Endothelial cell (in vitro differentiated cells): ENCODE results near the gene RERG. TPM values are rescaled to one million over a fixed set of nuclear protein-coding genes. Genes with fewer than 3 reads are reported as not detected.

Experiments
- DNase-seq: peaks from one replicate; pipeline ENCODE4 v3.0.0; 2021; ENCODE audit warnings: low spot score
- H3K27ac Mint-ChIP-seq: one replicate; pipeline ENCODE4 v1.8.0; 2021; ENCODE audit warnings: mixed read lengths, inconsistent platforms; ENCODE audit not compliant: unreplicated experiment
- H3K27me3 Mint-ChIP-seq: one replicate; pipeline ENCODE4 v1.8.0; 2021; ENCODE audit warnings: mild to moderate bottlenecking, moderate library complexity, mixed read lengths, inconsistent platforms; ENCODE audit not compliant: unreplicated experiment
- H3K36me3 Mint-ChIP-seq: one replicate; pipeline ENCODE4 v1.8.0; 2021; ENCODE audit warnings: mild to moderate bottlenecking, low read depth, mixed read lengths, inconsistent platforms; ENCODE audit not compliant: unreplicated experiment
- H3K4me1 Mint-ChIP-seq: one replicate; pipeline ENCODE4 v1.8.0; 2021; ENCODE audit warnings: mild to moderate bottlenecking, mixed read lengths, inconsistent platforms; ENCODE audit not compliant: unreplicated experiment
- H3K4me3 Mint-ChIP-seq: one replicate; pipeline ENCODE4 v1.8.0; 2021; ENCODE audit warnings: mild to moderate bottlenecking, mixed read lengths, inconsistent platforms; ENCODE audit not compliant: unreplicated experiment
- H3K9me3 Mint-ChIP-seq: one replicate; pipeline ENCODE4 v1.8.0; 2021; ENCODE audit warnings: mixed read lengths, inconsistent platforms; ENCODE audit not compliant: unreplicated experiment
- total RNA-seq: library from RNA; stranded (reverse); fragmentation: NEBNext Ultra II Directional; extraction: Animal tissue kit (Norgen Biotek cat#: 25700); gene quantifications from one replicate; pipeline ENCODE4 v1.2.1, GENCODE V29; 2021; ENCODE audit not compliant: unreplicated experiment
- TF ChIP-seq, protein P1 (sequence below): fragments of 200-600 bp; sonication (generic); IDR thresholded peaks from one replicate; pipeline ENCODE4 v1.5.0; 2021; ENCODE audit warnings: antibody characterized with exemption; ENCODE audit not compliant: unreplicated experiment

The RERG gene
- total RNA-seq, 1 donor from 2014 or later, result 2.5 TPM

DNA sequence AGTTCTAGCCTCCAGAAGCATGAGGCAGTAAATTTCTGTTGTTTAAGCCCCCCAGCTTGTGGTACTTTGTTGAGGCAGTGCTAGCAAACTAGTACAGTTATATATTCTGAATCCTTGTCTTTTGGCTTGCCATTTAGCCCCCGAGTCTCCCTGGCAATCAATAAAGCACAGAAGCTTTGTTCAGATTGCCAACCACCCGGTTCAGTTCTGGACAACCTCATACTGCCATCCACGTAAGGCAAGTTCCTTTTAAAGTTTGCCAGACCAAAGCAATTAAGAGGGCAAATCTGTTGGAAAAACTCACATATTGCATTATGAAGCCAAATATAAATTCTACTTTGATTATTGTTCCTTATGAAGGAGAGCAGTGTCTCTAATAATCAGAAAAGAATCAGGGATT, 67.1 kb downstream of the RERG start:
- H3K4me1 Mint-ChIP-seq, result no peaks in the 10 kb centered on the region
- peaks cover 2% of the 10 kb centered on the region for H3K27me3 Mint-ChIP-seq
- no peaks in the 10 kb centered on the region for H3K36me3 Mint-ChIP-seq
- no peak overlapping the region for H3K4me3 Mint-ChIP-seq
- no peak overlapping the region for H3K27ac Mint-ChIP-seq
- DNase-seq, result no peak
- TF ChIP-seq, protein P1, sequence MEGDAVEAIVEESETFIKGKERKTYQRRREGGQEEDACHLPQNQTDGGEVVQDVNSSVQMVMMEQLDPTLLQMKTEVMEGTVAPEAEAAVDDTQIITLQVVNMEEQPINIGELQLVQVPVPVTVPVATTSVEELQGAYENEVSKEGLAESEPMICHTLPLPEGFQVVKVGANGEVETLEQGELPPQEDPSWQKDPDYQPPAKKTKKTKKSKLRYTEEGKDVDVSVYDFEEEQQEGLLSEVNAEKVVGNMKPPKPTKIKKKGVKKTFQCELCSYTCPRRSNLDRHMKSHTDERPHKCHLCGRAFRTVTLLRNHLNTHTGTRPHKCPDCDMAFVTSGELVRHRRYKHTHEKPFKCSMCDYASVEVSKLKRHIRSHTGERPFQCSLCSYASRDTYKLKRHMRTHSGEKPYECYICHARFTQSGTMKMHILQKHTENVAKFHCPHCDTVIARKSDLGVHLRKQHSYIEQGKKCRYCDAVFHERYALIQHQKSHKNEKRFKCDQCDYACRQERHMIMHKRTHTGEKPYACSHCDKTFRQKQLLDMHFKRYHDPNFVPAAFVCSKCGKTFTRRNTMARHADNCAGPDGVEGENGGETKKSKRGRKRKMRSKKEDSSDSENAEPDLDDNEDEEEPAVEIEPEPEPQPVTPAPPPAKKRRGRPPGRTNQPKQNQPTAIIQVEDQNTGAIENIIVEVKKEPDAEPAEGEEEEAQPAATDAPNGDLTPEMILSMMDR, result no peak
- H3K9me3 Mint-ChIP-seq, result no peaks in the 10 kb centered on the region

DNA sequence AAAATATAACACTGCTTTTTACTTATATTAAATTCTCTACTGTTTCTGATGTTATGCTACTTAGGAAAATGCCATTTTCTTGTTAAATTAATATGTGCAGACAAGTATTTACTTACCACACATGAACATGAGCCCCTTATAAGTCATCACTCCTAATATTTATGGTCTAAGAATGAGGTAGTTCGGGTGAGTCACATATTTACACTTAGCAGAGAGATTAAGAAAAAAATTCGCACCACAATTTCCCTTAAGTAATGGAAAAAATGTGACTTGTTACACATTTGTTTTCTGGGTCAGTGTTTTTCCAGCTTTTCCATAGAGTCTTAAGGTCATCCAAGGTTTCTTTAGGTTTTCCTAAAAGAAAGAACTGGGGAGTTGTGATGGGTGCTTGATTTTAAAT, 68.3 kb downstream of the RERG start:
- no peaks in the 10 kb centered on the region for H3K27me3 Mint-ChIP-seq
- no peaks in the 10 kb centered on the region for H3K36me3 Mint-ChIP-seq
- no peaks in the 10 kb centered on the region for H3K9me3 Mint-ChIP-seq
- H3K4me1 Mint-ChIP-seq, result no peaks in the 10 kb centered on the region
- H3K27ac Mint-ChIP-seq, result no peak overlapping the region
- H3K4me3 Mint-ChIP-seq, result no peak overlapping the region
- DNase-seq, result no peak
- TF ChIP-seq, protein P1, result no peak

DNA sequence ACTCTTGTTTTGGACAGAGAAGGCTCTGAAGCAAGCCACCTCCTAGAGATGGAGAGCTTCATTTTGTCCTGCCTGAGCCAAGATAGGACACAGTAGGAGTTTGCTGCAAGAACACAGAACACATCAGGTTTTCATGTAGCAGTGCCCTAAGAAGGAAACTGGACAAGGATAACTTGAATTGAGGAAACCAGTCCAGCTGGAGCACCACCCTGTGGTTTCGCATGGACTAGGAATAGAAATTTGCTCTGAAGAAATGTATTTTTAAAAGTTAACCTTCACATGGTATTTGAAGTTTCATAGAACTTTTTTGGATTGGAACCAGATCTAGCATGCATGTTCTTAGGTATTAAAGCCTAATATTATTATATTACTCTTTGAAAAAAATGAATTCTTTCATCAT, 68.8 kb downstream of the RERG start:
- Mint-ChIP-seq H3K36me3 (no peaks in the 10 kb centered on the region), H3K9me3 (no peaks in the 10 kb centered on the region), H3K4me3 (no peak overlapping the region), H3K4me1 (no peaks in the 10 kb centered on the region), H3K27me3 (no peaks in the 10 kb centered on the region), H3K27ac (no peak overlapping the region)
- TF ChIP-seq, protein P1, result no peak
- no peak for DNase-seq

DNA sequence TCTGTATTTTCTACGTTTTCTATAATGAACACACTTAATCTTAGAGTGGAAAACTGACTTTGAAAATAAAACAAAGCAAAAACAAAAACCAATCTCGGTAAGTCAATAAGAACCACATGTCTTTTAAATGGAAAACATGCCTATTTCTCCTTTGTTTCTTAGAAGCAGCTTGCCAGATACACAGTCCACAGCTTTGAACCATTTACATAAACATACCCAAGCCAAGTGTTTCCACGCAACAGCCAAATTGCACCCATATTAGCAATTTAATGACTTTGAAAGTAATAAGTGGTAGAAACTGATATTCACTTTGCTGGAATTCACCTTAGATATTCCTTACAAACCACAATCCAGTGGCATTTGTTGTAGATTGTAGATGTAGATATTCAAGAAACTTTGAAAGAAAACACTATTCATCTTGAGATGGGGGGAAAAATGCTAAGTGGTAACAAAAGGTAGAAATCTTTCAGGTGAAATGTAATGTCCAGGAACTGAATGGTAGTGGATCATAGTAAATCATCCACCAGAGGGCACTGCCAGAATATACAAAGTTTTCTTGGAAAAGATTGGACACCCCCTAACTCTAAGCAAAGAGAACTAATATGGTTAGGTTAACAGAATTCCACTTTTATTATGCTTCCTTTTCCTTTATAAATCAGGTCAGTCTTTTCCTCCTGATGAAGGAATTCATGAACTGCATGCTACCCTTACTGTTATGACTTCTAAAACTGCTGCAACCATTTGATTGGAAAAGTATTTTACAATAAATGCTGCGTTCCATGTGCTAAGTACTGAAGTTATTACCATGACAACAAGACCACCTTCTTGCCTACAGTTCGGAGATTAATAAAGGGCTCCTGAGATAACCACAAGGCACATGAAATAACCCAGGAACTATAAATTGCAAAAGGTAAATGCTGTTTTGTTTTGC, 69.8 kb downstream of the RERG start:
- DNase-seq, result no peak
- TF ChIP-seq, protein P1, result peak; percentile 60
- no peaks in the 10 kb centered on the region for H3K27me3 Mint-ChIP-seq
- no peak overlapping the region for H3K27ac Mint-ChIP-seq
- H3K9me3 Mint-ChIP-seq, result no peaks in the 10 kb centered on the region
- H3K4me3 Mint-ChIP-seq, result no peak overlapping the region
- no peaks in the 10 kb centered on the region for H3K36me3 Mint-ChIP-seq
- no peaks in the 10 kb centered on the region for H3K4me1 Mint-ChIP-seq

DNA sequence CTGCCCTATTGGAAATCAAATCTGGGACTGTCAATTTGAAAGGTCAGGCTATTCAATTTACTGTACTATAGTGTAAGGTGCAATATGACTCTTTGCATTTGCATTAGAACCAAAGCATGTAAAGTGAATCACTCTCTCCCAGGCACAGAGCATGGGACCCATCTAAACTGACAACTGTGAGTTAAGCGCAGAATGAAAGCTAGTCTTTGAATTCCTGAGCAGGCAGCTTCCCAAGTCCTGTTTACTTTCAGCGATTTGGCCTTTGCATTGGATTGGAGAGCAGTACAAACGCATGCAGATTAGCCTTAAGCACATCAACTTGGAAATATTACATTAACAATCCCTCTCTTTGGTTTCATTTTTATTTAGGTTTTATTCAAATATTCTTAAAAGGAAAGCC, 74.6 kb downstream of the RERG start:
- no peak for DNase-seq
- Mint-ChIP-seq H3K36me3 (no peaks in the 10 kb centered on the region), H3K4me3 (no peak overlapping the region), H3K4me1 (no peaks in the 10 kb centered on the region), H3K9me3 (no peaks in the 10 kb centered on the region), H3K27ac (no peak overlapping the region), H3K27me3 (no peaks in the 10 kb centered on the region)
- TF ChIP-seq, protein P1, result no peak
